Measurements from ENCODE around the gene BBX. TPM values are rescaled to one million over a fixed set of nuclear protein-coding genes. Genes with fewer than 3 reads are reported as not detected.
A peak's percentile ranks its signal among the peaks of the same experiment; 100 is the strongest.

Gene BBX
- total RNA-seq, 6 donors from 2014 or later: 35.0 to 65.0 (median 42.8) TPM

DNA sequence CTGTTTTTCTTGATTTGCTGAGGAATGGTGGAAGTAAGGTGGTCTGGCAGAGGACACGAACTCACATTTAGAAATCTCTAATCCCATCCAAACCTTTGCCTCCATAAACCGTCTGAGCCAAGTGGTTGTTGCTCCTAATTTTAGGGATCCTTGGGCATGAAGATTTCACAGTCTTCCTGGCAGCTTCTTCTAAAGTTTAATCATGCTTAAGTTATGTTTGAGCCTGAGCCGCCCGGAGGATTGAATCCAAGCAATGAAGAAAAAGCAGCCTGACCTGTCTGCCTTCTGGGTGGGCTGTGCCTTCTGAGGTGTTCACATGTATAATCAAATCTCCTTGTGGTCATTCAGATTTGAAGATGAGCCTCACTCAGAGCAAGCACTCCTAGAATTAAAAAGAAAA lies 319.1 kb downstream of the BBX start:
- no peaks in the 10 kb centered on the region for H3K27me3 ChIP-seq
- H3K9me3 ChIP-seq: no peaks in the 10 kb centered on the region
- no peak for TF ChIP-seq POLR2A (IDR thresholded peaks at IDR 0.05)
- TF ChIP-seq EP300 (IDR thresholded peaks at IDR 0.05): no peak
- TF ChIP-seq, protein P1, sequence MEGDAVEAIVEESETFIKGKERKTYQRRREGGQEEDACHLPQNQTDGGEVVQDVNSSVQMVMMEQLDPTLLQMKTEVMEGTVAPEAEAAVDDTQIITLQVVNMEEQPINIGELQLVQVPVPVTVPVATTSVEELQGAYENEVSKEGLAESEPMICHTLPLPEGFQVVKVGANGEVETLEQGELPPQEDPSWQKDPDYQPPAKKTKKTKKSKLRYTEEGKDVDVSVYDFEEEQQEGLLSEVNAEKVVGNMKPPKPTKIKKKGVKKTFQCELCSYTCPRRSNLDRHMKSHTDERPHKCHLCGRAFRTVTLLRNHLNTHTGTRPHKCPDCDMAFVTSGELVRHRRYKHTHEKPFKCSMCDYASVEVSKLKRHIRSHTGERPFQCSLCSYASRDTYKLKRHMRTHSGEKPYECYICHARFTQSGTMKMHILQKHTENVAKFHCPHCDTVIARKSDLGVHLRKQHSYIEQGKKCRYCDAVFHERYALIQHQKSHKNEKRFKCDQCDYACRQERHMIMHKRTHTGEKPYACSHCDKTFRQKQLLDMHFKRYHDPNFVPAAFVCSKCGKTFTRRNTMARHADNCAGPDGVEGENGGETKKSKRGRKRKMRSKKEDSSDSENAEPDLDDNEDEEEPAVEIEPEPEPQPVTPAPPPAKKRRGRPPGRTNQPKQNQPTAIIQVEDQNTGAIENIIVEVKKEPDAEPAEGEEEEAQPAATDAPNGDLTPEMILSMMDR (IDR thresholded peaks at IDR 0.05): no peak
- TF ChIP-seq POLR2AphosphoS5 (IDR thresholded peaks at IDR 0.05): no peak
- WGBS, 2 donors: 86 to 91% methylated on average over 4 of the region's 4 CpGs
- DNase-seq: no peak
- H3K4me1 ChIP-seq: peaks cover 0 to 6% (median 0%) of the 10 kb centered on the region in 4 donors
- ATAC-seq (ENCODE audit: low FRiP score in 2 of 2): no peak
- no peak overlapping the region for H3K4me3 ChIP-seq
- H3K36me3 ChIP-seq: no peaks in the 10 kb centered on the region
- no peak overlapping the region for H3K27ac ChIP-seq

DNA sequence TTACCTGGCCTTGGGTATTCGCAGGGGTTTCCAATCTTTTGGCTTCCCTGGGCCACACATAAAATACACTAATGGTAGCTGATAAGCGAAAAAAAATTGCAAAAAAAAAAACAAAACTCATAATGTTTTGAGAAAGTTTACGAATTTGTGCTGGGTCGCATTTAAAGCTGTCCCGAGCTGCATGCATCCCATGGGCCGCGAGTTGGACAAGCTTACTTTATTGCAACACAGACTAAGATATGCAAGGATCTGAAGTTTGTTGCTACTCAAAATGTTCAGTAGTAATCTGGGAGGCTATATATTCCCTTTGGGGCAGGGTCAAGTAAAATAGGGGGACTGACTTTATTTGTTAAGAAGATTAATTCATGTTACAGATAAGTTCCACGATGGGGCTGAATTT lies 320.2 kb downstream of the BBX start:
- no peak for TF ChIP-seq POLR2A (IDR thresholded peaks at IDR 0.05)
- TF ChIP-seq, protein P1 (IDR thresholded peaks at IDR 0.05): no peak
- TF ChIP-seq EP300 (IDR thresholded peaks at IDR 0.05): no peak
- no peak for TF ChIP-seq POLR2AphosphoS5 (IDR thresholded peaks at IDR 0.05)
- no peaks in the 10 kb centered on the region for H3K27me3 ChIP-seq
- DNase-seq (no peak), ATAC-seq (ENCODE audit: low FRiP score in 2 of 2) (no peak)
- H3K4me3 ChIP-seq: no peak overlapping the region
- no peak overlapping the region for H3K27ac ChIP-seq
- H3K36me3 ChIP-seq: no peaks in the 10 kb centered on the region
- peaks cover 0 to 6% (median 0%) of the 10 kb centered on the region in 4 donors for H3K4me1 ChIP-seq
- 90 to 93% methylated on average over 8 of the region's 8 CpGs for WGBS, 2 donors
- H3K9me3 ChIP-seq: no peaks in the 10 kb centered on the region

DNA sequence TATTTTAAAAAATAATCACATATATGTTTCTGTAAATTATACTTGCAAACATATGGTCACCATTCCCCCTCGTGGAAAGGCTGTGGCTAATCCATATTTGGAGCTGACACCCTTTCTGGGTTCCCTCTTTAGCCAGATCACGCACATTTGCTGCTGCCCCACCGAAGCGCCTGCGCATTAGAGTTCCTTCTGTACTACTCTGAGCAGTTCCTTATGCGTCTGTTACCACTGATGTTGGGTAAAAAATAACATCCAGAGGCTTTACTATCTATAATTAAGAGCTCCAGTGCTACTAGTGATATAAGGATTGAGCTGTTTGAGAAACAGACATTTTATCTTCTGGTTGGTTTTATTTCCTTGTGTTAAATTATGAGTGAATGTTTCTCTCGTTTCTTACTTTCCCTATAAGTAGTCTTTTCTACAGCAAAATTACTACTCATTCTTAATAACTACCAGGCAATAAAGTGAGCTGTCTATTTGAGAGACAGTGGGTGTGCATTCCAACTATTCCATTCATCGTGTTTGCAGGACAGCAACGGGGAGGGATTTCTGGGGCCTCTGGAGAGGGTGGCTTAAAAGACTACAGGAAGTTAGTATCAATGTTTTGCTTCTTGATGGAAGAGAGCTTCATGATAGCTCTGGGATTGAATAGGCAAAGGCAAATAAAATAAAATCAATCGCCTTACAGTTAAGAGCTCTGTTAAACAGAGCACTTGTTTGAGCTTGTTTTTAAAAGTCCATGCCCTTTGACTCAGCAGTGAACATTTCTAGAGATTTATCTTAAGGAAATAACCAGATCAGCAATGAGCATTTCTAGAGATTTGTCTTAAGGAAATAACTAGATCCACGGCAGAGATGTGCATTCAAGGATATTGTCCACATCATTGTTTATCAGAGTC lies 322.9 kb downstream of the BBX start:
- H3K27ac ChIP-seq: no peak overlapping the region
- no peaks in the 10 kb centered on the region for H3K9me3 ChIP-seq
- DNase-seq (no peak), ATAC-seq (ENCODE audit: low FRiP score in 2 of 2) (no peak)
- no peak overlapping the region for H3K4me3 ChIP-seq
- H3K4me1 ChIP-seq: peaks cover 0 to 6% (median 0%) of the 10 kb centered on the region in 4 donors
- TF ChIP-seq POLR2A (IDR thresholded peaks at IDR 0.05) (no peak), POLR2AphosphoS5 (IDR thresholded peaks at IDR 0.05) (no peak), EP300 (IDR thresholded peaks at IDR 0.05) (no peak)
- TF ChIP-seq, protein P1 (IDR thresholded peaks at IDR 0.05): no peak
- H3K27me3 ChIP-seq: no peaks in the 10 kb centered on the region
- H3K36me3 ChIP-seq: no peaks in the 10 kb centered on the region
- 69 to 70% methylated on average over 11 of the region's 11 CpGs for WGBS, 2 donors

DNA sequence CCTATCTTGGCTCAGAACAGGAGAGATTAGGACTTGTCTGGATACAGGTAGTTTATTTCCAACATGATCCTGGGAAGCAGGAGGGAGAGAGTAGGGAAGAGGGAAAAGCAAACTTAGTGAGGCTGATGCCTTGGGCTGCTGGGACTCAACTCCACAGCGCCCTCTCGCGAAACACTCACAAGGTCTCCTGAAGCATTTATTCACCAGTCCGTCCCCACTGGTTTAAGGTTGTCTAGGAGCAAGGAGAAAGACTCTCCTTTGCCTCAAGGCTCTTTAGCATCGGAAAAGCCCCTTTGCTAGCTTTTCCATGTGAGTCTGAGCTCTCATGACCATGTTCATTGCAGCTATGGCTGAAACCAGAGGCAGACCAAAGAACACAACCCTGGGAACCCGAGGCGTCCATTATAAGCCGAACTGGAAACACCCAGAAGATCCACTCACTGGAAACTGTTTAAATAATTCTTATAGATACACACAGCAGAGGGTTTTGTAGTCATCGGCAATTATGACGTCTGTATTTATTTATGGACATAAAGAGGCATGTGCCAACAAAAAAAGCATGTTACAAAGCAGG lies 323.6 kb downstream of the BBX start:
- TF ChIP-seq POLR2AphosphoS5 (IDR thresholded peaks at IDR 0.05): no peak
- TF ChIP-seq, protein P1 (IDR thresholded peaks at IDR 0.05): peak in 4 of 6 experiments; percentile 42 to 57 (median 50)
- Histone ChIP-seq H3K4me1 (peaks cover 0 to 6% (median 0%) of the 10 kb centered on the region in 4 donors), H3K4me3 (no peak overlapping the region), H3K36me3 (no peaks in the 10 kb centered on the region), H3K27me3 (no peaks in the 10 kb centered on the region), H3K27ac (no peak overlapping the region), H3K9me3 (no peaks in the 10 kb centered on the region)
- peak in 1 of 2 donors; percentile 67 for DNase-seq
- peak; percentile 72 to 86 for ATAC-seq (ENCODE audit: low FRiP score in 2 of 2)
- WGBS, 2 donors: 53 to 61% methylated on average over 10 of the region's 10 CpGs

Data from upper lobe of left lung (tissue), 6 donors.